Neuron (in vitro differentiated cells): ENCODE measurements around the gene STIM1.
"Not testable (repeated sequence)": the region's sequence is repeated elsewhere in the genome, so short reads cannot be mapped to it uniquely, and the experiment has no call there.

Experiments
- H2AFZ ChIP-seq: one replicate; pipeline ENCODE4 v1.6.1; 2013; ENCODE audit warnings: low read depth, mild to moderate bottlenecking, inconsistent platforms, low read length, moderate library complexity
- H3K27me3 ChIP-seq: one replicate; pipeline ENCODE4 v1.6.1; 2013; ENCODE audit warnings: low read length; ENCODE audit not compliant: insufficient read depth
- H3K36me3 ChIP-seq: one replicate; pipeline ENCODE4 v1.6.1; 2013; ENCODE audit warnings: low read length; ENCODE audit not compliant: insufficient read depth
- H3K4me1 ChIP-seq: one replicate; pipeline ENCODE4 v1.6.1; 2013; ENCODE audit warnings: low read length; ENCODE audit not compliant: insufficient read depth
- H3K4me3 ChIP-seq: 2 replicates; pipeline ENCODE4 v1.5.1; 2013; ENCODE audit warnings: mild to moderate bottlenecking, low read length, moderate library complexity
- H3K9me3 ChIP-seq: one replicate; pipeline ENCODE4 v1.6.1; 2013; ENCODE audit warnings: low read length

STIM1 gene

GRCh38 chr11:3853545-3853842 lies 2.0 kb upstream of the STIM1 start:
- H3K36me3 ChIP-seq = no peaks in the 10 kb centered on the region

DNA sequence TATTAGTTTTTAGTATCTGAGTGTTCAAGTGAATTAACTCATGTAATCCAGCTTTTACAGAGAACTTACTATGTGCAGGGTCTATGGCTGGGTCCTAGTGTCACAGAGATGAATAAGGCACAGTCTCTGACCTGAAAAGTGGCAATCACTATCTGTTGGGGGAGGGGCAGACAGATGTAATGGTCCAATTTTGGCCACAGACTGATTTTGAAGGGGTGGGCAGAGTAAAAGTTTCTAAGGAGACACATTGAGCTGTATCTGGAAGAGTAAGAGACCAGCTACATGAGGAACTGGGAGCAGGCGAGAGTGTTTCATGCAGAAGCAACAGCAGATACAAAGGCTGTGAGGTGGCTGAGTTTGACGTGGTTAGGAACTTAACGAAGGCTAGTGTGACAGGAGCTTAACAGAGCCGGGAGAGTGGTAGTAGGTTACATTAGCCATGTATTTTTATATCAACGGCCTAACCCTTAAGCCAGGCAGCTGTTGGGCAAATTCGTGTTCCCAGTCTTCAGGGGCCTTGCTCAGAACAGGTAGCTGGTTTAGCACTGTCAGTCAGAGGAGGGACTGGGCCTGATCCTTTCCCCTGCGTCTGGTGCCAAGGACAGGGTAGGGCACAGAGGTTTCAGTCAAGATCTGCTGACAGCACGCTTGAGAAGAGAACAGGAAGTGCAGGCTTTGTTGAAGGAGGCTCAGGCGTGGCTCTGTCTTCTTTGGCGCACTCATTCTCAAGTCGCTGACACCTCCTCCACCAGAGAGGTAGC lies 1.4 kb upstream of the STIM1 start:
- H3K36me3 ChIP-seq = no peaks in the 10 kb centered on the region
- H3K9me3 ChIP-seq = no peaks in the 10 kb centered on the region
- H3K4me1 ChIP-seq = peaks cover 19% of the 10 kb centered on the region
- H3K27me3 ChIP-seq = no peaks in the 10 kb centered on the region
- H3K4me3 ChIP-seq = peak overlapping the region; percentile 94
- peak overlapping the region; percentile 97 for H2AFZ ChIP-seq

More at GRCh38 chr11:3853545-3853842, 2.0 kb upstream of the STIM1 start:
- Histone ChIP-seq H3K27me3 (no peaks in the 10 kb centered on the region), H2AFZ (no peak overlapping the region), H3K4me3 (no peak overlapping the region), H3K9me3 (no peaks in the 10 kb centered on the region), H3K4me1 (peaks cover 15% of the 10 kb centered on the region)

GRCh38 chr11:3854660-3854976 lies 846 bp upstream of the STIM1 start:
- Histone ChIP-seq H3K9me3 (no peaks in the 10 kb centered on the region), H3K4me1 (peaks cover 19% of the 10 kb centered on the region), H3K4me3 (peak overlapping the region; percentile 94), H3K27me3 (no peaks in the 10 kb centered on the region), H3K36me3 (no peaks in the 10 kb centered on the region), H2AFZ (peak overlapping the region; percentile 97)

- Histone ChIP-seq H3K9me3 (no peaks in the 10 kb centered on the region), H2AFZ (peak overlapping the region; percentile 97), H3K4me3 (peak overlapping the region; percentile 94), H3K27me3 (no peaks in the 10 kb centered on the region), H3K36me3 (no peaks in the 10 kb centered on the region), H3K4me1 (peaks cover 19% of the 10 kb centered on the region)
Observed at GRCh38 chr11:3855808-3856491, 486 bp downstream of the STIM1 start.

- Histone ChIP-seq H3K4me3 (peak overlapping the region; percentile 94), H3K36me3 (no peaks in the 10 kb centered on the region)
Observed at GRCh38 chr11:3856856-3857553, 1.5 kb downstream of the STIM1 start.

DNA sequence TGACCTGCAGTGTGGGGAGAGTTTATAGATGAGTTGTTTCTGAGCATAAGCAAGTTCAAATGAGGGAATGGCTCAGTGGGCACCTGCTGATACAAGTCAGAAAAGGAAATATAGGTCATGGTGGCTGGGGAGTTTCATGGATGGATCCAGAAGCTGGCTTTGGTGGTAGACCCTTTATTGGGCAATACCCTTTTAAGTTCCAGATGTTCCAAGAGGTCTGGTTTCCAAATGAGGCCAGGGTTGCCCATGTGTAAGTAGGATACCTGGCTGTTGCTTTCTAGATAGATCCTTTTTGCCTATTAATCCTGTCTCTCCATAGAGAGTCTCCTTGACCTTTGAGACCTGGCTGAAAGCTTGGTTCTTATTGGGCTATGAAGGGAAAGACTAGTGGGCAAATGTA lies 2.2 kb downstream of the STIM1 start:
- H3K36me3 ChIP-seq = no peaks in the 10 kb centered on the region
- no peaks in the 10 kb centered on the region for H3K9me3 ChIP-seq
- H3K4me1 ChIP-seq = peaks cover 21% of the 10 kb centered on the region
- no peak overlapping the region for H2AFZ ChIP-seq
- no peak overlapping the region for H3K4me3 ChIP-seq
- no peaks in the 10 kb centered on the region for H3K27me3 ChIP-seq

More at GRCh38 chr11:3856856-3857553, 1.5 kb downstream of the STIM1 start:
- Histone ChIP-seq H2AFZ (no peak overlapping the region), H3K27me3 (no peaks in the 10 kb centered on the region), H3K4me1 (peaks cover 21% of the 10 kb centered on the region), H3K9me3 (no peaks in the 10 kb centered on the region)

DNA sequence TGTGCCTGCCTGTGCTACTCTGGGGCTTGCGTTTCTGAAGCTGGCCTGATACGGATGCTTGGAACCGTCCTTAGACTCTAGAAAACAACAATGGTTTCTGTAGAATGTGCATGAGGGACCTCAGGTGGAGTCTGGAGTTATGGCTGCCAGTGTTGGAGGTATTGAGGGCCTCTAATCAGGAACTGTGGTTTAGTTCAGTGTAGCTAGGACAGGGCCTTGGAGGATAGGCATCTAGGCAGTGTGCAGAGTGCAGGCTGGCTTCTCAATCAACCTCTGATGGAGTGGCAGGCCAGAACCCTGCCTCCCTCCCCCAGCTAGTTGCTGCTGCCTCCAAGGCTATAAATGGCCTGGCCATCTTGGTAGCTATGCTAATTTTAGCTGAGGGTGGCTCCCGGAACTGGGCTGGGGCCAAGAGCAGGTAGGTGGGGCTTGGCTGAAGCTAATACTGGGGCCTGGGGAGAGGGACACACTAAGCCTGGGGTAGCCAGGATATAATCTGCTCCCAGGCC lies 4.0 kb downstream of the STIM1 start:
- H2AFZ ChIP-seq = no peak overlapping the region
- H3K9me3 ChIP-seq = no peaks in the 10 kb centered on the region
- no peaks in the 10 kb centered on the region for H3K36me3 ChIP-seq
- H3K4me3 ChIP-seq = no peak overlapping the region
- peaks cover 19% of the 10 kb centered on the region for H3K4me1 ChIP-seq
- no peaks in the 10 kb centered on the region for H3K27me3 ChIP-seq

DNA sequence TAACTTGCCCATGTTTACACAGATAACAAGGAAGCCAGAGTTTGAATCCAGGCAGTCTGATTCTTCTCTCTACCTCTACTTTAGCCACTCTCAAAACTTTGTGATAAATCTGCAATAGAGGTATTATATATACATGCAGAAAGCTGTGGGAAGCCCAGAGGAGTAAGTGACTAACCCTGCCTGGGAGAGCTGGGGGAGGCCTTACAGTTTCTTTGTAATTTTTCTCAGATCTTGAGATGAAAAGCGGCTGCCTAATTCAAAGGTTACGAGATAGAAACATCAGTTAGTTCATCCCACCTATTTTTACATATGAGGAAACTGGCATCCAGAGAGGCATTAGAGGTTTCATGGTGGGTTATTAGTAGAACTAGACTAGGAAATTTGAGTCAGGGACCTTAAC lies 4.9 kb downstream of the STIM1 start:
- Histone ChIP-seq H3K27me3 (no peaks in the 10 kb centered on the region), H3K4me1 (peaks cover 16% of the 10 kb centered on the region), H3K4me3 (no peak overlapping the region), H3K9me3 (no peaks in the 10 kb centered on the region), H3K36me3 (no peaks in the 10 kb centered on the region), H2AFZ (no peak overlapping the region)

DNA sequence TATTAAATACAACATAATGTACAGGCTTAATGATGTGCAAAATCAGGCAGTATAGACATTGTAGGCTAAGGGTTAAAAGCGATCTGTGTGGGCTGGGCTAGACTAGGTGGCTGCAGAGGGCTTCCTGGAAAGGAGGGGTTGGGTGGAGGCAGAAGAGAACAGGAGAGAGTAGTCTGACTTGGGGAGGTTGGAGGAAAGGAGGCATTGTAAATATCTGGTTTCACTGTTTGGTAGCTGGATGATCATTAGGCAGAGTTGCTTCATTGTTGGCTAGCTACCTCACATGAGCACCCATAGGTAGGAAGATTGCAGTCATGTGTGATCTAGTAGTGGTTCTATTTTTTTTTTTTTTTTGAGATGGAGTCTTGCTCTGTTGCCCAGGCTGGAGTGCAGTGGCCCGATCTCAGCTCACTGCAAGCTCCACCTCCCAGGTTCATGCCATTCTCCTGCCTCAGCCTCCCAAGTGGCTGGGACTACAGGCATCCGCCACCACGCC lies 5.5 kb downstream of the STIM1 start:
- peaks cover 21% of the 10 kb centered on the region for H3K4me1 ChIP-seq
- H3K27me3 ChIP-seq, H3K36me3 ChIP-seq, H3K9me3 ChIP-seq, H3K4me3 ChIP-seq, H2AFZ ChIP-seq: not testable (repeated sequence)

GRCh38 chr11:3861683-3862082 lies 6.2 kb downstream of the STIM1 start:
- no peaks in the 10 kb centered on the region for H3K27me3 ChIP-seq
- H3K4me1 ChIP-seq = peaks cover 18% of the 10 kb centered on the region
- H3K4me3 ChIP-seq = no peak overlapping the region
- H3K9me3 ChIP-seq = no peaks in the 10 kb centered on the region
- H2AFZ ChIP-seq = no peak overlapping the region
- no peaks in the 10 kb centered on the region for H3K36me3 ChIP-seq

- no peak overlapping the region for H3K4me3 ChIP-seq
- H3K9me3 ChIP-seq = no peaks in the 10 kb centered on the region
- no peak overlapping the region for H2AFZ ChIP-seq
- H3K36me3 ChIP-seq = no peaks in the 10 kb centered on the region
- H3K27me3 ChIP-seq = no peaks in the 10 kb centered on the region
- peaks cover 15% of the 10 kb centered on the region for H3K4me1 ChIP-seq
Observed at GRCh38 chr11:3865388-3866193, 10.1 kb downstream of the STIM1 start.

DNA sequence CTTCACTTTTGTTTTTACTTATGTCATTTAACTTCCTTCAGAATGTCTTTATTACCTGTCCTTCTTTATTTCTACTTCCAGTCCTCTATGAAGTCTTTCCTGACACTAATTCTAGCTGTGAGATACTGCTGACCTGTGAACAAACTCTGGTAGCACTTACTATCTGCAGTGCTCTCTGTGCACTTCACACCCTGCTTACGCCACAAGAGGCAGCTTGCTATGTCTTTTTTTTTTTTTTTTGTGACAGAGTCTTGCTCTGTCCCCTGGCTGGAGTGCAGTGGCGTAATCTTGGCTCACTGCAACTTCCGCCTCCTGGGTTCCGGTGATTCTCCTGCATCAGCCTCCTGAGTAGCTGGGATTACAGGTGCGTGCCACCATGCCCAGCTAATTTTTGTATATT lies 10.7 kb downstream of the STIM1 start:
- Histone ChIP-seq H3K9me3 (no peaks in the 10 kb centered on the region), H3K4me3 (no peak overlapping the region), H3K4me1 (peaks cover 15% of the 10 kb centered on the region), H2AFZ (no peak overlapping the region), H3K36me3 (no peaks in the 10 kb centered on the region), H3K27me3 (no peaks in the 10 kb centered on the region)
